NK-92 treated with Interleukin-12 subunit alpha and Interleukin-12 subunit beta, amount 100 ng/mL, for 24 hours (cell line): Measurements from ENCODE around the gene LIAS.
A peak's percentile ranks its signal among the peaks of the same experiment; 100 is the strongest.
"Not testable (repeated sequence)": the region's sequence is repeated elsewhere in the genome, so short reads cannot be mapped to it uniquely, and the experiment has no call there.

Experiments used
- DNase-seq: peaks from one replicate; lab custom pipeline; 2025; lab: John Stamatoyannopoulos, UW

LIAS gene

DNA sequence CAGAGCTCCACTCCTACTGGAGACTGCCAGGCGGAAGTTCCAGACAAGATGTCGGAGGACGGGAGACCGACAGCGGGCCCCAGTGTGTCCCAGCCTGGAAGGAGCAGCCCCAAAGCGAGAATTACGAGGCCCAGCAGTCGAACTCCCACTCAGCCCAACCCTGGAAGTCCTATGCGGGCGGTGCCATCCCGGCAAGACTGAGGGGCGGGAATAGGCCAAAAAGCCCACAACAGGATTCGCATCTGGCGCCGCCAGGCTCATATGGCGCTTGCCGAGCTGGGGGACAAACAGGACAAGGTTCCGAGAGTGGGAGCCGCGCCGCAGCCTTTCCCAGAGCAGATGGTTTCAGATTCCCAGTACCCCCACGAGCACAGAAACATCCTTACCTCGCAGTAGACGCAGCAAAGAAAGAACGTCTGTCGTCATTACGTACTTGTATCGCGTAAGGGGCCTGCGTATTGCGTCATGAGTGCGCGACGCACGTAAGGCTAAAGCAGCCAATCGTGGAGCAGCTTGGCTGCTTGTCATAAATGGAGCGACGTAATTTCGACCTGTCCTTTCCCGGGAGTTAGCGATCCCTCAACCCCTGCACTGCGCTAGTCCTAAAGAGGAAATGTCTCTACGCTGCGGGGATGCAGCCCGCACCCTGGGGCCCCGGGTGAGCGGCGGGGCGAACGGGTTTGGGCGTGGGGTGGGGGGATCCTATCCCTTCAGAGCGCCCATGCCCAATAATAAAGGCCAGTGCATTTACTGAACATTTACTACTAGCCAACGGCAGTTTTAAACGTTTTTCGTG is at the start of gene LIAS, which contains the start of gene RPL9:
LIAS (plus strand) TSS at position 552 of the 796 bp plus-strand sequence; CDS start at position 614, 62 bp downstream.
RPL9 (minus strand) TSS at position 418 of the 796 bp plus-strand sequence. CDS start 483 bp downstream, outside the sequence.
- peak; percentile 79 for DNase-seq

DNA sequence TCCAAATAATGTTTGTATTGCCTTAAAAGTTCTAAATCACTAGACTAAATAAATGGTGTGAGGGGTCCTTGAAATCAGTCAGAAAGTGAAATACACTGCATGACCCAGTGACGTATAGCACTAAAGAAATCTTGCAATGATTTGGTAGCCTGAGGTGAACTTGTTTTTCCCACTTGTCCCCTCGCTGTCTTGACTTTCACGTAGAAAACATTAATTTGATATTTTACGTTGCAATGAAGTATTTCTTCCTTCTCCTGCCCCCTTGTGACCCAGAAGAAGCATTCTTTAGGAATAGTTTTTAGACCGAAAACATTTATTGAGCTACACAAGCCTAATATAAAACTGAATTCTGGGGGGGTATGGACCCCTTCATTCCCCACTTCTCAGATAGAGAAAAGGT is 48.4 kb upstream of the LIAS start:
- no peak for DNase-seq

DNA sequence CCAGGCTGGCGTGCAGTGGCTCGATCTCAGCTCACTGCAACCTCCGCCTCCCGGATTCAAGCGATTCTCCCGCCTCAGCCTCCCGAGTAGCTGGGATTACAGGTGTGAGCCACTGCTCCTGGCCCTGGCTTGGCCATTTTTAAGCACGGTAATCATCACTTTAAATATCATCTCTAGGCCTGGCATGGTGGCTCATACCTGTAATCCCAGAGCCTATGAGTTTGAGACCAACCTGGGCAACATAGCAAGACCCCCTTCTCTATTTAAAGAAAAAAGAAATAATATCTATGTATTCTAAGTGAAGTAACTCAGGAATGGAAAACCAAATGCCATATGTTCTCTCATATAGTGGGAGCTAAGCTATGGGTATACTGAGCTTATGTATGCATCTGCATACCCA is 47.3 kb upstream of the LIAS start:
- DNase-seq, result not testable (repeated sequence)

GRCh38 chr4:39415678-39416283 is 43.1 kb upstream of the LIAS start:
- no peak for DNase-seq

DNA sequence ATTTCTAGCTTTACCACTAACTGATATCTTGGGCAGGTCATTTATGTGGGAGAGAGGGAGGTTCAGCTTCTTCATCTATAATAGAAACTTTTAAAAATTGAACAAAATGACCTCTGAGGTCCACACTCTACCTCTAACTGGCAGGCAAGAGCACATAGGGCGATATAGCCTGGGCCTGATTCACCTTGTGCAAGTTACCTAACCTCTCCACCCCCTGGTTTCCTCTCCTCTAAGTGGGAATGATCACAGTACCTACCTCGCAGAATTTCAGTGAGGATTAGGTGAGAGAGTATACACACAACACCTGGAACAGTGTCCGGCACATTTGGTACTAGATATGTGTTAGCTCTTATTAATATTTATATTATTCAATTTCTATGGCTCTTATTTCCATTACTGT is 36.6 kb upstream of the LIAS start:
- no peak for DNase-seq

DNA sequence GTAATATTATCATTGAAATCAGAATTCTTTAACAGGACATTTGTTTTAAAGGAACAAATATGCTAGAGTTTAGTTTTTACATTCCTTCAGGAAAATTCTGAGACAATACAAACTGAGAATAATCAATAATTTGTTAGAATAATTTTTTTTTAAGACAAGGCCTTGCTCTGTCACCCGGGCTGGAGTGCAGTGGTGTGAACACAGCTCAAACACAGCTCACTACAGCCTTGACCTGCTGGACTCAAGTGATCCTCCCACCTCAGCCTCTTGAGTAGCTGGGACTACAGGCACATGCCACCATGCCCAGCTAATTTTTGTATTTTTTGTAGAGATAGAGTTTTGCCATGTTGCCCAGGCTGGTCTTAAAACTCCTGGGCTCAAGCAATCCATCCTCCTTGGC is 33.6 kb upstream of the LIAS start:
- DNase-seq, result not testable (repeated sequence)

DNA sequence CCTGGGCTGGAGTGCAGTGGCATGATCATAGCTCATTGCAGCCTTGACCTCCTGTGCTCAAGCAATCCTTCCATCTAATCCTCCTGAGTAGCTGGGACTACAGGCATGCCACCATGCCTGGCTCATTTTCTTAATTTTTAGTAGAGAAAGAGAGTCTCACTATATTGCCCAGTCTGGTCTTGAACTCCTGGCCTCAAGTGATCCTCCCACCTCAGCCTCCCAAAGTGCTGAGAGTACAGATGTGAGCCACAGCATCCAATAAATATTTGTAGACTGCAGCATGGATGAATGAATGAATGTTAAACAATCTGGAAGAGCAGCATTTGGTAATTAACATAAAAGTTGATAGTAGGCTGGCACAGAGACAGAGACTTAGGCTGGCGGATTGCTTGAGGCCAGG is 32.1 kb upstream of the LIAS start:
- no peak for DNase-seq

- no peak for DNase-seq
Measured at GRCh38 chr4:39427520-39428114, 31.2 kb upstream of the LIAS start.

DNA sequence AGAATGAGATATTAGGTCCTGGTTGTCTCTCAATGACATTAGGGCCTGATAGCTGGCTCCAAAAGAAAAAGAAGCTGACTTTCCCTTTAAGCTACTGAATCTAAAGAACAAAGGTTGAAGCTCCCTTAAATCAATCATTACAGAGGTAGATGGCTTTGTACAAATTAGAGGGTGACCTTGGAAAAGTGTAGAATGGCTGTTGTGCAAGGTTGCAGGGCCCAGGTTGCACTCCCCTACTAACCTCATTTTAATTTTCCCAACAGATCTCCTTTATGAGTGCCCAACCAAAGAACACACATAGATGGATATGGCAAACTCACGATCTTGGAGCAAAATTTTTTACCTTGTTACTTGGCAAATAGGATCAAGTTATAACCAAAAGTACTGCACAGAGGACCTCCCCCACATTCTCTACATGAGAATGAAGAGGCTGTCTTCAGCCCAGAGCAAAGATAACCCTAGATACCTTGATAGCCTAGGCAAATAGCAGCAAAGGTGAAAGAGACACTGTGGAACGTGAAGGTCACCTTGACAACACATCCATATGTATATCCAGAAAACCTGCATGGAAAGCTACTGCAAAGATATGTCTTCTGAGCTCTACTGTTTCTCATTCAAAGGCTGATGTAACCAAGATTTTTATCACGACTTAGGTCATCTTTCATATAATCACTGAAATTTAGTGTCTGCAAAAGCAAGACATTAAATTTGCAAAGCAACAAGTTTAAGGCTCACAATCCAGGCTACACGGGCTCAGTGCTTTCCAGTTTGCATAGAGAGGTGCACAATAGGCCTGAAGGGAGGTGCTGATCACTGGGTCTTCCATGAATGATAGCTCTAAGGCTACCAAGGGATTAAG is 29.2 kb upstream of the LIAS start:
- DNase-seq, result no peak

- no peak for DNase-seq
Measured at GRCh38 chr4:39433878-39434492, 24.9 kb upstream of the LIAS start.

DNA sequence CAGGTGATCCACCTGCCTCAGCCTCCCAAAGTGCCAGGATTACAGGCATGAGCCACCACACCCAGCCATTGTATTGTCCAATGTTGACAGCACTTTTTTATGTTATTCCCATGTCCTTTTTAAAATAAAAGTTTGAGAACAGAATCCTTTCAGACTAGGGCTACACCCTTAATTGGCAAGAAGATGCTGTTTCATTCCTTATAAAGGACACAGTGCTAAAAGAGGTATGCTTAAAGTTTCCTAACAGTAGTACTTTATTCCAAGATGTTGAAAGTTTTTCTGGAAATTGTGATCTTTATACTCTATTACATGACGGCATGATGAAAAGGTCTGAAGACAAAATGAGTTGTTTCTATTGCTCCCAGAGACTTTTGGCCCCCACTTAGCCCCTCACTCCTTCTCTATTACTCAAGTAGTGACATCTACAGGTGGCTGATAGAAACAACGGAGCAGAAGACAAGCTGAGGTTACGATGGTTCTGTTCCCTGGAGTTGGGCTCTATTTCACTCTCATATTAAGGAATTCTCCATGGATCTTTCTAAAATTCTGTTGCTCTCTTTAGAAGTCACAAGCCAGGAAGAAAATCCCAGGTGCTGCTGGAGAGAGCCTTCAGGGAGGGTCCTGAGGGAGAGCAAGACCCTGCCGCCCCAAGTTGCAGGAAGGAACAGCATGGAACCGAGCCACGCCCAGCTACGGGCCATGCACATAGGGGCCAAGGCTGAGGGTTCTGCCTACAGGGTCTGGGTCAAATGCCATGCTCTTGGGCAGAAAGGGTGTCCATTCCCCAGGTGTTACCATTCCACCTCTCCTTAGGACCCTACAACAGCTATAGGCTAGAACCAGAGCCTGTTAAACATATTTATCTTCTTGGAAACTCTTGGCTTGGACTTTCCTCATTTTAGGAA is 22.9 kb upstream of the LIAS start:
- no peak for DNase-seq

GRCh38 chr4:39441593-39441992 is 17.3 kb upstream of the LIAS start:
- no peak for DNase-seq

DNA sequence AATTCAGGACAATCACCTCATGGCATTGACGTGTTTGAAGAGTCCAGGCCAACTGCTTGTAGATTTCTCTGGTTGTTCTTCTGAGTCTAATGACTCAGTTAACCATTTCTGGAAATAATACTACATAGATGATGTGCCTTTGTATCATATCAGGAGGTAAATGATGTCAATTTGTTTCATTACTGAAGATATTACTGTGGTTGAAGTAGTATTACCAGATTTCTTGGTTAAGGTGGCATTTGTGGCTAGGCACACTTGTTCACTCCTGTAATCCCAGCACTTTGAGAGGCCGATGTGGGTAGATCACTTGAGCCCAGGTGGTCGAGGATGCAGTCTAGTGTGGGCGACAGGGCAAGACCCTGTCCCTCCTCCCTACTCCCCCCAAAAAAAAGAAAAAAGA is 15.9 kb upstream of the LIAS start:
- no peak for DNase-seq

DNA sequence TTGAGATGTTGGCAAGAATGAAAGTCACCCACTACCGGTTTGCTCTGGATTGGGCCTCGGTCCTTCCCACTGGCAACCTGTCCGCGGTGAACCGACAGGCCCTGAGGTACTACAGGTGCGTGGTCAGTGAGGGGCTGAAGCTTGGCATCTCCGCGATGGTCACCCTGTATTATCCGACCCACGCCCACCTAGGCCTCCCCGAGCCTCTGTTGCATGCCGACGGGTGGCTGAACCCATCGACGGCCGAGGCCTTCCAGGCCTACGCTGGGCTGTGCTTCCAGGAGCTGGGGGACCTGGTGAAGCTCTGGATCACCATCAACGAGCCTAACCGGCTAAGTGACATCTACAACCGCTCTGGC is 12.4 kb upstream of the LIAS start:
- DNase-seq, result no peak

DNA sequence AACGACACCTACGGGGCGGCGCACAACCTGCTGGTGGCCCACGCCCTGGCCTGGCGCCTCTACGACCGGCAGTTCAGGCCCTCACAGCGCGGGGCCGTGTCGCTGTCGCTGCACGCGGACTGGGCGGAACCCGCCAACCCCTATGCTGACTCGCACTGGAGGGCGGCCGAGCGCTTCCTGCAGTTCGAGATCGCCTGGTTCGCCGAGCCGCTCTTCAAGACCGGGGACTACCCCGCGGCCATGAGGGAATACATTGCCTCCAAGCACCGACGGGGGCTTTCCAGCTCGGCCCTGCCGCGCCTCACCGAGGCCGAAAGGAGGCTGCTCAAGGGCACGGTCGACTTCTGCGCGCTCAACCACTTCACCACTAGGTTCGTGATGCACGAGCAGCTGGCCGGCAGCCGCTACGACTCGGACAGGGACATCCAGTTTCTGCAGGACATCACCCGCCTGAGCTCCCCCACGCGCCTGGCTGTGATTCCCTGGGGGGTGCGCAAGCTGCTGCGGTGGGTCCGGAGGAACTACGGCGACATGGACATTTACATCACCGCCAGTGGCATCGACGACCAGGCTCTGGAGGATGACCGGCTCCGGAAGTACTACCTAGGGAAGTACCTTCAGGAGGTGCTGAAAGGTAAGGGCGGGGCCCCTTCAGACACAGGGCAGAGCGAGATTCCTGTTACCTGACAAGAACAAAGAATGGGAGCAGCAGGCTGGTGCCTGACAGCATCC is 11.8 kb upstream of the LIAS start:
- DNase-seq, result no peak

DNA sequence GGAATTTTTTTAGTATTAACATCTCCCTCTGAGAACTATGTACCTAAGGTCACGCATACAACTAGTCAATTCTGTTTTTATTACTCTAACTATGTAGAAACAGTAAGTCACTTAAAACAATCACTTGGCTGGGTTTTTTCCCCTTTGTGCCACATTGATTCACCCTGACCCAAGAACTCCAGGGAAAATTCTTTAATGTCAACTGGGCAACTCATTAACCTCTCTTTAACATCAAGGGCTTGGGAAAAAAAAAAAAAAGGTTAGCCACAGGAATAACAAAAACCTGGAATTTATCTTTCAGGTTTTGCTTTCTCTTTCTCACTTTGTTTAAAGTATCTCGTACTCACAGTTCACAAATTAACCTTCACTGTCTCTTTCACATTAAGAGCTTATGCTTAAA is 8.2 kb upstream of the LIAS start:
- DNase-seq, result no peak

- no peak for DNase-seq
Measured at GRCh38 chr4:39451423-39452023, 7.3 kb upstream of the LIAS start.

- no peak for DNase-seq
Measured at GRCh38 chr4:39452153-39452859, 6.5 kb upstream of the LIAS start.
